H9 (cell line): ENCODE measurements around the gene KCNMB1. TPM values are rescaled to one million over a fixed set of nuclear protein-coding genes. Genes with fewer than 3 reads are reported as not detected.

Source experiments
- DNase-seq: peaks from one replicate; pipeline ENCODE4 v3.0.0-alpha.2; 2017
- H2AFZ ChIP-seq: one replicate; pipeline ENCODE4 v1.6.1; 2013; ENCODE audit warnings: mild to moderate bottlenecking, low read length, control low read depth, moderate library complexity
- H2AK5ac ChIP-seq: 2 replicates; pipeline ENCODE4 v1.6.1; 2013; ENCODE audit warnings: low read length, control low read depth, mixed read lengths; ENCODE audit not compliant: insufficient read length
- H2BK120ac ChIP-seq: one replicate; pipeline ENCODE4 v1.6.1; 2013; ENCODE audit warnings: low read depth, mild to moderate bottlenecking, low read length, control low read depth, inconsistent platforms; ENCODE audit not compliant: poor library complexity, severe bottlenecking
- H2BK12ac ChIP-seq: 2 replicates; pipeline ENCODE4 v1.6.1; 2013; ENCODE audit warnings: low read length, control low read depth, mixed read lengths, low read depth; ENCODE audit not compliant: insufficient read length
- H2BK15ac ChIP-seq: 2 replicates; pipeline ENCODE4 v1.6.1; 2013; ENCODE audit warnings: low read depth, low read length, control low read depth
- H2BK20ac ChIP-seq: one replicate; pipeline ENCODE4 v1.6.1; 2013; ENCODE audit warnings: low read depth, mild to moderate bottlenecking, low read length, control low read depth, inconsistent platforms; ENCODE audit not compliant: poor library complexity, severe bottlenecking
- H2BK5ac ChIP-seq: 2 replicates; pipeline ENCODE4 v1.6.1; 2013; ENCODE audit warnings: low read length, control low read depth, mixed read lengths; ENCODE audit not compliant: insufficient read length
- H3K14ac ChIP-seq: 2 replicates; pipeline ENCODE4 v1.6.1; 2013; ENCODE audit warnings: low read length, control low read depth; ENCODE audit not compliant: insufficient read depth
- H3K18ac ChIP-seq: 2 replicates; pipeline ENCODE4 v1.6.1; 2013; ENCODE audit warnings: low read depth, mild to moderate bottlenecking, mixed read lengths, low read length, control low read depth; ENCODE audit not compliant: insufficient read length
- H3K23ac ChIP-seq: 2 replicates; pipeline ENCODE4 v1.6.1; 2013; ENCODE audit warnings: low read length, control low read depth, mixed read lengths, low read depth; ENCODE audit not compliant: insufficient read length
- H3K23me2 ChIP-seq: 2 replicates; pipeline ENCODE4 v1.6.1; 2013; ENCODE audit warnings: low read depth, mild to moderate bottlenecking, mixed read lengths, low read length, control low read depth; ENCODE audit not compliant: insufficient read length, poor library complexity, severe bottlenecking
- H3K27ac ChIP-seq: 2 replicates; pipeline ENCODE4 v1.5.1; 2013; ENCODE audit warnings: low read length, control low read depth, mixed read lengths, low read depth; ENCODE audit not compliant: insufficient read length
- H3K27me3 ChIP-seq: 2 replicates; pipeline ENCODE4 v1.6.1; 2013; ENCODE audit warnings: low read length, control low read depth, inconsistent platforms; ENCODE audit not compliant: insufficient read depth
- H3K4ac ChIP-seq: 2 replicates; pipeline ENCODE4 v1.6.1; 2013; ENCODE audit warnings: low read depth, mild to moderate bottlenecking, control low read depth, inconsistent platforms, low read length, moderate library complexity
- H3K4me1 ChIP-seq: 2 replicates; pipeline ENCODE4 v1.6.1; 2013; ENCODE audit warnings: low read length, control low read depth, inconsistent platforms; ENCODE audit not compliant: insufficient read depth
- H3K4me2 ChIP-seq: 2 replicates; pipeline ENCODE4 v1.6.1; 2013; ENCODE audit warnings: low read length, control low read depth, mixed read lengths; ENCODE audit not compliant: insufficient read length, insufficient read depth
- H3K56ac ChIP-seq: 2 replicates; pipeline ENCODE4 v1.6.1; 2013; ENCODE audit warnings: low read depth, mild to moderate bottlenecking, mixed read lengths, low read length, control low read depth; ENCODE audit not compliant: insufficient read length
- H3K79me1 ChIP-seq: 2 replicates; pipeline ENCODE4 v1.6.1; 2013; ENCODE audit warnings: low read depth, mild to moderate bottlenecking, moderate library complexity, low read length, control low read depth, inconsistent platforms; ENCODE audit not compliant: insufficient read depth, poor library complexity, severe bottlenecking
- H3K79me2 ChIP-seq: 2 replicates; pipeline ENCODE4 v1.6.1; 2013; ENCODE audit warnings: low read length, control low read depth, inconsistent platforms; ENCODE audit not compliant: insufficient read depth
- H3K9ac ChIP-seq: 2 replicates; pipeline ENCODE4 v1.6.1; 2013; ENCODE audit warnings: low read length, control low read depth, mixed read lengths; ENCODE audit not compliant: insufficient read length; ENCODE audit errors: extremely low read depth
- H3K9me3 ChIP-seq: one replicate; pipeline ENCODE4 v1.6.1; 2013; ENCODE audit warnings: low read depth, low read length, inconsistent platforms; ENCODE audit not compliant: control insufficient read depth
- H3T11ph ChIP-seq: one replicate; pipeline ENCODE4 v1.6.1; 2013; ENCODE audit warnings: mild to moderate bottlenecking, low read length, control low read depth, inconsistent platforms
- H4K20me1 ChIP-seq: one replicate; pipeline ENCODE4 v1.6.1; 2013; ENCODE audit not compliant: control insufficient read depth, insufficient read length, insufficient read depth
- H4K5ac ChIP-seq: 2 replicates; pipeline ENCODE4 v1.6.1; 2013; ENCODE audit warnings: low read depth, mild to moderate bottlenecking, mixed read lengths, low read length, control low read depth; ENCODE audit not compliant: insufficient read length
- H4K8ac ChIP-seq: replicated peaks from 2 replicates; pipeline ENCODE4 v1.6.1; 2013; ENCODE audit warnings: low read length, control low read depth, mixed read lengths, low read depth; ENCODE audit not compliant: insufficient read length
- H4K91ac ChIP-seq: 2 replicates; pipeline ENCODE4 v1.6.1; 2013; ENCODE audit warnings: low read depth, mild to moderate bottlenecking, moderate library complexity, mixed read lengths, low read length, control low read depth; ENCODE audit not compliant: insufficient read length
- H3K27ac Mint-ChIP-seq, 3 experiments: 2 replicates in 2 of 3; 3 replicates in 1 of 3; pipeline ENCODE4 v1.8.0; 2020 to 2021; ENCODE audit warnings: mixed read lengths in 3 of 3, mild to moderate bottlenecking in 1 of 3, moderate library complexity in 1 of 3
- H3K27me3 Mint-ChIP-seq: 2 replicates; pipeline ENCODE4 v1.8.0; 2021; ENCODE audit warnings: low read depth, mild to moderate bottlenecking, moderate library complexity, mixed read lengths
- H3K36me3 Mint-ChIP-seq, 3 experiments: 2 replicates in 2 of 3; 3 replicates in 1 of 3; pipeline ENCODE4 v1.8.0; 2020 to 2021; ENCODE audit warnings: low read depth in 3 of 3, mixed read lengths in 3 of 3; ENCODE audit not compliant: insufficient read depth in 1 of 3
- H3K4me1 Mint-ChIP-seq, 2 experiments: 2 replicates each; pipeline ENCODE4 v1.8.0; 2020; ENCODE audit warnings: mixed read lengths in 2 of 2
- H3K4me3 Mint-ChIP-seq, 2 experiments: 2 replicates in 1 of 2; 3 replicates in 1 of 2; pipeline ENCODE4 v1.8.0; 2020 to 2021; ENCODE audit warnings: mild to moderate bottlenecking in 2 of 2, mixed read lengths in 2 of 2, moderate library complexity in 1 of 2
- H3K9me3 Mint-ChIP-seq, 2 experiments: 2 replicates in 1 of 2; 3 replicates in 1 of 2; pipeline ENCODE4 v1.8.0; 2020; ENCODE audit warnings: mild to moderate bottlenecking in 2 of 2, mixed read lengths in 2 of 2, moderate library complexity in 1 of 2
- WGBS: extraction: QIAGEN DNeasy Blood & Tissue Kit; methylation state at CpG from one replicate; pipeline ENCODE4 v1.1.7; 2013; ENCODE audit warnings: missing lambda C conversion rate, low lambda C conversion rate, mixed read lengths; ENCODE audit not compliant: insufficient read length; ENCODE audit errors: extremely low coverage; 5-methylcytosine and 5-hydroxymethylcytosine counted together
- total RNA-seq: library from RNA; stranded (reverse); gene quantifications from 2 replicates; pipeline ENCODE4 v1.2.1, GENCODE V29; 2021
- TF ChIP-seq, protein P1 (sequence below): fragments of 200-600 bp; sonication (generic); conservative IDR thresholded peaks from 3 replicates; pipeline ENCODE4 v1.8.0; 2021; ENCODE audit warnings: antibody characterized with exemption, mild to moderate bottlenecking

The KCNMB1 gene
- total RNA-seq, 1 experiment from 2014 or later: 0.28 TPM

DNA sequence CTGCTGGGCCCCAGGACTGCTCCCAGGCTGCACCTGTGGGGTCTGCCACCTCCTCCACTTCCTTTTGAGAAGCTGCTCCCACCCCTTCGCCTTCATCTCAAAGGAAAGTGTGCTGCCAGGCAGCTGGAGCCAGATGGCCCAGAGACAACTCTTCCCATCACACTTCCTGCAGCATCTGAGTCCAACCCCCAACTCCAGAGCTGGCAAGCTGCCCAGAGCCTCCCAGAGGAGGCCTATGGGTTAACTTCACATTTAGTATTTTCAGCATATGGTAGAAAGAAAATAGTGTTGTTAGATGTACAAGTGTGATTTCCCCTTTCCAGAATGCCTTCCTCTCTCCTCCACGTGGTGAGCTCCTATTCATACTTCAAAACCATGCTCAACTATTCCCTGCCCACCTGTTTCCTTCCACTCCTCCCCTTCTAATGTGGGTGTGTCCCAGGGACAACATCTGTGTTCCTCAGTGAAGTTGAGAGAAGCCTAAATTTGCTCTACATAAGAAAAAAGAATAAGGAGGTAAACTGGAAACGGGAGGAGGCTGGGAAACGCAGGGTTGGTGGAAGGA, 38.6 kb upstream of the KCNMB1 start:
- TF ChIP-seq, protein P1, sequence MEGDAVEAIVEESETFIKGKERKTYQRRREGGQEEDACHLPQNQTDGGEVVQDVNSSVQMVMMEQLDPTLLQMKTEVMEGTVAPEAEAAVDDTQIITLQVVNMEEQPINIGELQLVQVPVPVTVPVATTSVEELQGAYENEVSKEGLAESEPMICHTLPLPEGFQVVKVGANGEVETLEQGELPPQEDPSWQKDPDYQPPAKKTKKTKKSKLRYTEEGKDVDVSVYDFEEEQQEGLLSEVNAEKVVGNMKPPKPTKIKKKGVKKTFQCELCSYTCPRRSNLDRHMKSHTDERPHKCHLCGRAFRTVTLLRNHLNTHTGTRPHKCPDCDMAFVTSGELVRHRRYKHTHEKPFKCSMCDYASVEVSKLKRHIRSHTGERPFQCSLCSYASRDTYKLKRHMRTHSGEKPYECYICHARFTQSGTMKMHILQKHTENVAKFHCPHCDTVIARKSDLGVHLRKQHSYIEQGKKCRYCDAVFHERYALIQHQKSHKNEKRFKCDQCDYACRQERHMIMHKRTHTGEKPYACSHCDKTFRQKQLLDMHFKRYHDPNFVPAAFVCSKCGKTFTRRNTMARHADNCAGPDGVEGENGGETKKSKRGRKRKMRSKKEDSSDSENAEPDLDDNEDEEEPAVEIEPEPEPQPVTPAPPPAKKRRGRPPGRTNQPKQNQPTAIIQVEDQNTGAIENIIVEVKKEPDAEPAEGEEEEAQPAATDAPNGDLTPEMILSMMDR: no peak
- H4K91ac ChIP-seq: no peak overlapping the region
- no peak overlapping the region for H3K56ac ChIP-seq
- H3K14ac ChIP-seq: no peak overlapping the region; the same call in 1 of the 2 replicates
- no peak overlapping the region for H2BK12ac ChIP-seq
- peaks cover 2 to 5% of the 10 kb centered on the region in 2 experiments; a peak in 3 of 5 replicates for H3K9me3 Mint-ChIP-seq
- DNase-seq: no peak
- no peak overlapping the region for H2BK15ac ChIP-seq
- no peak overlapping the region for H3K27ac ChIP-seq
- no peak overlapping the region for H2AFZ ChIP-seq
- no peak overlapping the region for H2BK20ac ChIP-seq
- no peaks in the 10 kb centered on the region for H3K23me2 ChIP-seq
- no peaks in the 10 kb centered on the region for H3K4me1 ChIP-seq
- H3K4me3 Mint-ChIP-seq: no peak overlapping the region
- H3K4ac ChIP-seq: no peak overlapping the region
- peak overlapping the region in 1 of 3 experiments; percentile 10; a peak in 1 of 7 replicates for H3K27ac Mint-ChIP-seq
- WGBS: no CpG with 5 or more reads among the region's 4 CpGs
- no peak overlapping the region for H3K4me2 ChIP-seq
- no peak overlapping the region for H3K9ac ChIP-seq
- no peak overlapping the region for H4K8ac ChIP-seq
- no peaks in the 10 kb centered on the region for H3K9me3 ChIP-seq
- H3K4me1 Mint-ChIP-seq: peaks cover 6 to 11% of the 10 kb centered on the region in 2 experiments
- no peaks in the 10 kb centered on the region for H4K20me1 ChIP-seq
- no peak overlapping the region for H3K18ac ChIP-seq
- no peaks in the 10 kb centered on the region for H3K79me2 ChIP-seq
- H3K27me3 Mint-ChIP-seq: no peaks in the 10 kb centered on the region; the same call in none of the 2 replicates
- H2AK5ac ChIP-seq: no peak overlapping the region
- H3K36me3 Mint-ChIP-seq: peaks cover 0 to 4% (median 0%) of the 10 kb centered on the region in 3 experiments; a peak in 2 of 7 replicates
- no peak overlapping the region for H3K23ac ChIP-seq
- no peaks in the 10 kb centered on the region for H3K79me1 ChIP-seq
- H3K27me3 ChIP-seq: no peaks in the 10 kb centered on the region
- no peak overlapping the region for H2BK5ac ChIP-seq
- no peak overlapping the region for H3T11ph ChIP-seq
- H2BK120ac ChIP-seq: no peak overlapping the region
- no peak overlapping the region for H4K5ac ChIP-seq
